ENCODE measurements around the gene CSGALNACT2.
"Not testable (repeated sequence)": the region's sequence is repeated elsewhere in the genome, so short reads cannot be mapped to it uniquely, and the experiment has no call there.

Gene CSGALNACT2

DNA sequence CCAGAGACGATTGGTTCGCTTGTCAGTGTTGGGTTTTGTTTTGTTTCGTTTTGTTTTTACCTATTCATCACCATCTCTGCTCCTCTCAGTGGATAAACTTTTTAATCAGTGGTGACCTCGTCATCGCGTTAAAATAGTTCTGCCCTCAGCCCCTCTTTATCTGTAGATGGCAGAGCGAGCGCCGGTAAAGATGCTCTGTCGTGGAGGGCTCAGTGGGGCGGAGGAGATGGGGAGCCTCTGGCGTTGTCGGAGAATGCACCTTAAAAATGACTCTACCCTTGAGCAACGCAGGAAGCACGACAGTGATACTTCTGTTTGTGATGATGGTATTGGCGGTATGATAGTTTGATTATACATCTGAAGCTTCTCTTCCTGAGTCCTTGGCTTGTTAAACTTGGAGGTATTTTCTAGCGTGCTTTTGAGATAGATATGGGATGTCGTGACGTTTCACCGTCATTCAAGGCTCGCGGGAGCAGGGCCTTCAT is 554 bp downstream of the CSGALNACT2 start:
- DNase-seq (ENCODE audit: low spot score): peak; percentile 46
- ChIA-PET POLR2A (ENCODE audit: low non-redundant PET) (no interaction called here), CTCF (interaction anchor here (0.9 kb wide), 1 partner anchor 24 kb away, joined by 5 read pairs; no protein-coding TSS in a partner anchor)
- TF ChIP-seq, protein P1, sequence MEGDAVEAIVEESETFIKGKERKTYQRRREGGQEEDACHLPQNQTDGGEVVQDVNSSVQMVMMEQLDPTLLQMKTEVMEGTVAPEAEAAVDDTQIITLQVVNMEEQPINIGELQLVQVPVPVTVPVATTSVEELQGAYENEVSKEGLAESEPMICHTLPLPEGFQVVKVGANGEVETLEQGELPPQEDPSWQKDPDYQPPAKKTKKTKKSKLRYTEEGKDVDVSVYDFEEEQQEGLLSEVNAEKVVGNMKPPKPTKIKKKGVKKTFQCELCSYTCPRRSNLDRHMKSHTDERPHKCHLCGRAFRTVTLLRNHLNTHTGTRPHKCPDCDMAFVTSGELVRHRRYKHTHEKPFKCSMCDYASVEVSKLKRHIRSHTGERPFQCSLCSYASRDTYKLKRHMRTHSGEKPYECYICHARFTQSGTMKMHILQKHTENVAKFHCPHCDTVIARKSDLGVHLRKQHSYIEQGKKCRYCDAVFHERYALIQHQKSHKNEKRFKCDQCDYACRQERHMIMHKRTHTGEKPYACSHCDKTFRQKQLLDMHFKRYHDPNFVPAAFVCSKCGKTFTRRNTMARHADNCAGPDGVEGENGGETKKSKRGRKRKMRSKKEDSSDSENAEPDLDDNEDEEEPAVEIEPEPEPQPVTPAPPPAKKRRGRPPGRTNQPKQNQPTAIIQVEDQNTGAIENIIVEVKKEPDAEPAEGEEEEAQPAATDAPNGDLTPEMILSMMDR (conservative IDR thresholded peaks at IDR 0.05; ENCODE audit: low read depth): no peak
- peak overlapping the region; percentile 95 for H3K27ac ChIP-seq

DNA sequence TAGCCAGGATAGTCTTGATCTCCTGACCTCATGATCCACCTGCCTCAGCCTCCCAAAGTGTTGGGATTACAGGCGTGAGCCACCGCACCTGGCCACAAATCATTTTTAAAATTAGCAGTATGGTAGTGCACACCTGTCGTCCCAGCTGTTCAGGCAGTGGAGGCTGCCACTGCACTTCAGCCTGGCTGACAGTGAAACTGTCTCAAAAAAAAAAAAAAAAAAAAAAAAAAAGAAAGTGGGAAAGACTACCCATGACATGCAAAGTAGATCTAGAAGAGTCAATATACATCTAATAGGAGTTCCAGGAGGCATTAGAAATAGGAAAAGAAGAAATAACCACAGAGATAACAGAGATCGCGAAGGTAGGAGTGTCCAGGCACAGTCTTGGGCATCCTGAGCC is 3.2 kb downstream of the CSGALNACT2 start:
- ChIA-PET POLR2A (ENCODE audit: low non-redundant PET) (interaction anchor here (0.6 kb wide), 1 partner anchor 313 kb away, joined by 4 read pairs; no protein-coding TSS in a partner anchor), CTCF (no interaction called here)
- H3K27ac ChIP-seq: no peak overlapping the region
- no peak for DNase-seq (ENCODE audit: low spot score)
- TF ChIP-seq, protein P1 (conservative IDR thresholded peaks at IDR 0.05; ENCODE audit: low read depth): no peak

DNA sequence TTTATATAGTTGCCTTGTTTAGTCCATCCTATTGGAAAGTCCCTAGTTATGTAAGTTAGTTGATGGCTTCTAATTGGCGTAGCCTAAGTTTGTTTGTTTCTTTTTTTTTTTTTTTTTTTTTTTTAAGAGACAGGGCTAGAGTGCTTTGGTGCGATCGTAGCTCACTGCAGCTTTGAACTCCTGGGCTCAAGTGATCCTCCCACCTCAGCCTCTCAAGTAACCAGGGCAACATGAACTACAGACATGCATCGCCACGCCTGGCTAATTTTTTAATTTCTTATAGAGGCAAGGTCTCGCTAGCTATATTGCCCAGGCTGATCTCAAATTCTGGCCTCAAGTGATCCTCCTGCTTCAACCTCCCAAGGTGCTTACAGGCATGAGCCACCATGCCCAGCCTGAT is 7.1 kb downstream of the CSGALNACT2 start:
- TF ChIP-seq, protein P1 (conservative IDR thresholded peaks at IDR 0.05; ENCODE audit: low read depth): no peak
- CTCF ChIA-PET: no interaction called here
- no peak for DNase-seq (ENCODE audit: low spot score)
- no peak overlapping the region for H3K27ac ChIP-seq
- POLR2A ChIA-PET (ENCODE audit: low non-redundant PET): no interaction called here

DNA sequence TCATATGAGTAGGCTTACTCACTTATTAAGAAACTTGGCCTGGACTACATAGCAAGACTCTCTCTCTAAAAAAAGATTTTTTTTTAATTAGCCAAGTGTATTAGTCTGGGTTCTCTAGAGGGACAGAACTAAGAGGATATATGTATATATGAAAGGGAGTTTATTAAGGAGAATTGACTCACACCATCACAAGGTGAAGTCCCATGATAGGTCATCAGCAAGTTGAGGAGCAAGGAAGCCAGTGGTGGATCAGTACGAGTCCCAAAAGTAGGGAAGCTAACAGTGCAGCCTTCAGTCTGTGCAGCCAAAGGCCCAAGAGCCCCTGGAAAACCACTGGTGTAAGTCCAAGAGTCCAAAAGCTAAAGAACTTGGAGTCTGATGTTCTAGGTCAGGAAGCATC is 7.7 kb downstream of the CSGALNACT2 start:
- CTCF ChIA-PET; POLR2A ChIA-PET (ENCODE audit: low non-redundant PET); H3K27ac ChIP-seq; DNase-seq (ENCODE audit: low spot score): not testable (repeated sequence)

DNA sequence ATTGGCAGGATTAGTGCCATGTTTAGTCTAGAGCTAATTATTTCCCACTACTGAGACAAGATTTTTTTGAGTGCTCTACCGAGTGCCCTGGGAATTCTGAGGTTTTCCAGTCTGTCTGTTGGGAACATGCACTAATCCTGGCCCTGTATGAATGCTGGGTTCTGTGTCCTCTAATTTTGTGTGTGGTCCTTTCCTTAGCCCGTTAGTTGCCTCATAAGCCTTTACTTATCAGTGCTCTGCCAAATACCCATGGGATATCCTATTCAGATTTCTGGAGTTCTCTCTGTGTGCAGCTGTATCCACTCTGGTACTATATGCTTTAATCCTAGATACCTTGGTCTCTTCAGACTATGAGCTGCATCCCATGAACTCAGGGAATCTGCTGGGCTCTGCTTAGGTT is 13.1 kb downstream of the CSGALNACT2 start:
- TF ChIP-seq, protein P1 (conservative IDR thresholded peaks at IDR 0.05; ENCODE audit: low read depth): no peak
- DNase-seq (ENCODE audit: low spot score): no peak
- ChIA-PET POLR2A (ENCODE audit: low non-redundant PET) (no interaction called here), CTCF (no interaction called here)
- H3K27ac ChIP-seq: no peak overlapping the region

DNA sequence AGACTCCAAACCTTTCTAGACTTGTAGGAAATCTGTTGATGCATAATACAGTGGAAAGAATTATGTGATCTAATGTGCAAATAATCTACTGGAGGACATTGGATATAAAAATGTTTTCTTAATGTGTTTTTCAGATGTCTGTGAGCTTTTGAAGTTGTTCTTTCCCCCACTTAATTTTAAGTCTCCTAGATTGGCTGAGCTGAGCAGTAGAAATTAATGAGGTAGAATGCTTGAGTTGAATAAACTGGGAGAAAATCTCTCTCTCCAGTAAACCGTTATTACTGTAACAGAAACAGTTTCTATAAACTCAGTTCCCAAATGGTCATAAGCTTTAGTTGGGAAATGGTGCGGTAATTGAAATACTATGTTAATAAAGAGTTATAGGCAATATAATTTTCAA is 15.7 kb downstream of the CSGALNACT2 start:
- POLR2A ChIA-PET (ENCODE audit: low non-redundant PET): no interaction called here
- CTCF ChIA-PET: no interaction called here

DNA sequence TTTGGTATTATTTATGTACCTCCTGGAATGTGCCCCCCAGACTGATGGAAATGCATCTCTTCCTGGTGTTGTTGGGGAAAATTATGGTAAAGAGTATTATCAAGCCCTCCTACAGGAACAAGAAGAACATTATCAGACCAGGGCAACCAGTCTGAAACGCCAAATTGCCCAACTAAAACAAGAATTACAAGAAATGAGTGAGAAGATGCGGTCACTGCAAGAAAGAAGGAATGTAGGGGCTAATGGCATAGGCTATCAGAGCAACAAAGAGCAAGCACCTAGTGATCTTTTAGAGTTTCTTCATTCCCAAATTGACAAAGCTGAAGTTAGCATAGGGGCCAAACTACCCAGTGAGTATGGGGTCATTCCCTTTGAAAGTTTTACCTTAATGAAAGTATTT is 17.0 kb downstream of the CSGALNACT2 start:
- no peak for DNase-seq (ENCODE audit: low spot score)
- H3K27ac ChIP-seq: no peak overlapping the region
- POLR2A ChIA-PET (ENCODE audit: low non-redundant PET): no interaction called here
- TF ChIP-seq, protein P1 (conservative IDR thresholded peaks at IDR 0.05; ENCODE audit: low read depth): no peak
- CTCF ChIA-PET: interaction anchor here (0.5 kb wide), 1 partner anchor 37 kb away, joined by 3 read pairs; no protein-coding TSS in a partner anchor

More for the DNA sequence above, 15.7 kb downstream of the CSGALNACT2 start:
- TF ChIP-seq, protein P1 (conservative IDR thresholded peaks at IDR 0.05; ENCODE audit: low read depth): no peak
- no peak for DNase-seq (ENCODE audit: low spot score)
- no peak overlapping the region for H3K27ac ChIP-seq
